H9 (cell line): ENCODE data around the gene LPAR3. TPM values are rescaled to one million over a fixed set of nuclear protein-coding genes. Genes with fewer than 3 reads are reported as not detected.

Source experiments
- DNase-seq: peaks from one replicate; pipeline ENCODE4 v3.0.0-alpha.2; 2017
- H2AFZ ChIP-seq: one replicate; pipeline ENCODE4 v1.6.1; 2013; ENCODE audit warnings: mild to moderate bottlenecking, low read length, control low read depth, moderate library complexity
- H2AK5ac ChIP-seq: 2 replicates; pipeline ENCODE4 v1.6.1; 2013; ENCODE audit warnings: low read length, control low read depth, mixed read lengths; ENCODE audit not compliant: insufficient read length
- H2BK120ac ChIP-seq: one replicate; pipeline ENCODE4 v1.6.1; 2013; ENCODE audit warnings: low read depth, mild to moderate bottlenecking, low read length, control low read depth, inconsistent platforms; ENCODE audit not compliant: poor library complexity, severe bottlenecking
- H2BK12ac ChIP-seq: 2 replicates; pipeline ENCODE4 v1.6.1; 2013; ENCODE audit warnings: low read length, control low read depth, mixed read lengths, low read depth; ENCODE audit not compliant: insufficient read length
- H2BK15ac ChIP-seq: 2 replicates; pipeline ENCODE4 v1.6.1; 2013; ENCODE audit warnings: low read depth, low read length, control low read depth
- H2BK20ac ChIP-seq: one replicate; pipeline ENCODE4 v1.6.1; 2013; ENCODE audit warnings: low read depth, mild to moderate bottlenecking, low read length, control low read depth, inconsistent platforms; ENCODE audit not compliant: poor library complexity, severe bottlenecking
- H2BK5ac ChIP-seq: 2 replicates; pipeline ENCODE4 v1.6.1; 2013; ENCODE audit warnings: low read length, control low read depth, mixed read lengths; ENCODE audit not compliant: insufficient read length
- H3K14ac ChIP-seq: 2 replicates; pipeline ENCODE4 v1.6.1; 2013; ENCODE audit warnings: low read length, control low read depth; ENCODE audit not compliant: insufficient read depth
- H3K18ac ChIP-seq: 2 replicates; pipeline ENCODE4 v1.6.1; 2013; ENCODE audit warnings: low read depth, mild to moderate bottlenecking, mixed read lengths, low read length, control low read depth; ENCODE audit not compliant: insufficient read length
- H3K23ac ChIP-seq: 2 replicates; pipeline ENCODE4 v1.6.1; 2013; ENCODE audit warnings: low read length, control low read depth, mixed read lengths, low read depth; ENCODE audit not compliant: insufficient read length
- H3K23me2 ChIP-seq: 2 replicates; pipeline ENCODE4 v1.6.1; 2013; ENCODE audit warnings: low read depth, mild to moderate bottlenecking, mixed read lengths, low read length, control low read depth; ENCODE audit not compliant: insufficient read length, poor library complexity, severe bottlenecking
- H3K27ac ChIP-seq: 2 replicates; pipeline ENCODE4 v1.5.1; 2013; ENCODE audit warnings: low read length, control low read depth, mixed read lengths, low read depth; ENCODE audit not compliant: insufficient read length
- H3K27me3 ChIP-seq: 2 replicates; pipeline ENCODE4 v1.6.1; 2013; ENCODE audit warnings: low read length, control low read depth, inconsistent platforms; ENCODE audit not compliant: insufficient read depth
- H3K4ac ChIP-seq: 2 replicates; pipeline ENCODE4 v1.6.1; 2013; ENCODE audit warnings: low read depth, mild to moderate bottlenecking, control low read depth, inconsistent platforms, low read length, moderate library complexity
- H3K4me1 ChIP-seq: 2 replicates; pipeline ENCODE4 v1.6.1; 2013; ENCODE audit warnings: low read length, control low read depth, inconsistent platforms; ENCODE audit not compliant: insufficient read depth
- H3K4me2 ChIP-seq: 2 replicates; pipeline ENCODE4 v1.6.1; 2013; ENCODE audit warnings: low read length, control low read depth, mixed read lengths; ENCODE audit not compliant: insufficient read length, insufficient read depth
- H3K56ac ChIP-seq: 2 replicates; pipeline ENCODE4 v1.6.1; 2013; ENCODE audit warnings: low read depth, mild to moderate bottlenecking, mixed read lengths, low read length, control low read depth; ENCODE audit not compliant: insufficient read length
- H3K79me1 ChIP-seq: 2 replicates; pipeline ENCODE4 v1.6.1; 2013; ENCODE audit warnings: low read depth, mild to moderate bottlenecking, moderate library complexity, low read length, control low read depth, inconsistent platforms; ENCODE audit not compliant: insufficient read depth, poor library complexity, severe bottlenecking
- H3K79me2 ChIP-seq: 2 replicates; pipeline ENCODE4 v1.6.1; 2013; ENCODE audit warnings: low read length, control low read depth, inconsistent platforms; ENCODE audit not compliant: insufficient read depth
- H3K9ac ChIP-seq: 2 replicates; pipeline ENCODE4 v1.6.1; 2013; ENCODE audit warnings: low read length, control low read depth, mixed read lengths; ENCODE audit not compliant: insufficient read length; ENCODE audit errors: extremely low read depth
- H3K9me3 ChIP-seq: one replicate; pipeline ENCODE4 v1.6.1; 2013; ENCODE audit warnings: low read depth, low read length, inconsistent platforms; ENCODE audit not compliant: control insufficient read depth
- H3T11ph ChIP-seq: one replicate; pipeline ENCODE4 v1.6.1; 2013; ENCODE audit warnings: mild to moderate bottlenecking, low read length, control low read depth, inconsistent platforms
- H4K20me1 ChIP-seq: one replicate; pipeline ENCODE4 v1.6.1; 2013; ENCODE audit not compliant: control insufficient read depth, insufficient read length, insufficient read depth
- H4K5ac ChIP-seq: 2 replicates; pipeline ENCODE4 v1.6.1; 2013; ENCODE audit warnings: low read depth, mild to moderate bottlenecking, mixed read lengths, low read length, control low read depth; ENCODE audit not compliant: insufficient read length
- H4K8ac ChIP-seq: replicated peaks from 2 replicates; pipeline ENCODE4 v1.6.1; 2013; ENCODE audit warnings: low read length, control low read depth, mixed read lengths, low read depth; ENCODE audit not compliant: insufficient read length
- H4K91ac ChIP-seq: 2 replicates; pipeline ENCODE4 v1.6.1; 2013; ENCODE audit warnings: low read depth, mild to moderate bottlenecking, moderate library complexity, mixed read lengths, low read length, control low read depth; ENCODE audit not compliant: insufficient read length
- H3K27ac Mint-ChIP-seq, 3 experiments: 2 replicates in 2 of 3; 3 replicates in 1 of 3; pipeline ENCODE4 v1.8.0; 2020 to 2021; ENCODE audit warnings: mixed read lengths in 3 of 3, mild to moderate bottlenecking in 1 of 3, moderate library complexity in 1 of 3
- H3K27me3 Mint-ChIP-seq: 2 replicates; pipeline ENCODE4 v1.8.0; 2021; ENCODE audit warnings: low read depth, mild to moderate bottlenecking, moderate library complexity, mixed read lengths
- H3K36me3 Mint-ChIP-seq, 3 experiments: 2 replicates in 2 of 3; 3 replicates in 1 of 3; pipeline ENCODE4 v1.8.0; 2020 to 2021; ENCODE audit warnings: low read depth in 3 of 3, mixed read lengths in 3 of 3; ENCODE audit not compliant: insufficient read depth in 1 of 3
- H3K4me1 Mint-ChIP-seq, 2 experiments: 2 replicates each; pipeline ENCODE4 v1.8.0; 2020; ENCODE audit warnings: mixed read lengths in 2 of 2
- H3K4me3 Mint-ChIP-seq, 2 experiments: 2 replicates in 1 of 2; 3 replicates in 1 of 2; pipeline ENCODE4 v1.8.0; 2020 to 2021; ENCODE audit warnings: mild to moderate bottlenecking in 2 of 2, mixed read lengths in 2 of 2, moderate library complexity in 1 of 2
- H3K9me3 Mint-ChIP-seq, 2 experiments: 2 replicates in 1 of 2; 3 replicates in 1 of 2; pipeline ENCODE4 v1.8.0; 2020; ENCODE audit warnings: mild to moderate bottlenecking in 2 of 2, mixed read lengths in 2 of 2, moderate library complexity in 1 of 2
- WGBS: extraction: QIAGEN DNeasy Blood & Tissue Kit; methylation state at CpG from one replicate; pipeline ENCODE4 v1.1.7; 2013; ENCODE audit warnings: missing lambda C conversion rate, low lambda C conversion rate, mixed read lengths; ENCODE audit not compliant: insufficient read length; ENCODE audit errors: extremely low coverage; 5-methylcytosine and 5-hydroxymethylcytosine counted together
- total RNA-seq: library from RNA; stranded (reverse); gene quantifications from 2 replicates; pipeline ENCODE4 v1.2.1, GENCODE V29; 2021
- TF ChIP-seq, protein P1 (sequence below): fragments of 200-600 bp; sonication (generic); conservative IDR thresholded peaks from 3 replicates; pipeline ENCODE4 v1.8.0; 2021; ENCODE audit warnings: antibody characterized with exemption, mild to moderate bottlenecking

LPAR3 gene
- total RNA-seq, 1 experiment from 2014 or later, result 3.0 TPM

- H3K4me1 ChIP-seq, result no peaks in the 10 kb centered on the region; the same call in 1 of the 2 replicates
- H2AFZ ChIP-seq, result no peak overlapping the region
- Mint-ChIP-seq H3K4me3 (no peak overlapping the region), H3K27me3 (no peaks in the 10 kb centered on the region), H3K9me3 (no peaks in the 10 kb centered on the region), H3K27ac (no peak overlapping the region), H3K4me1 (no peaks in the 10 kb centered on the region), H3K36me3 (no peaks in the 10 kb centered on the region)
- H2BK15ac ChIP-seq, result no peak overlapping the region
- no peaks in the 10 kb centered on the region for H3K23me2 ChIP-seq
- no peak overlapping the region for H3K9ac ChIP-seq
- no peak overlapping the region for H4K8ac ChIP-seq
- no peak overlapping the region for H4K5ac ChIP-seq
- no peak overlapping the region for H3K27ac ChIP-seq
- H3K14ac ChIP-seq, result no peak overlapping the region
- no peaks in the 10 kb centered on the region for H3K79me2 ChIP-seq
- no peak overlapping the region for H3K4ac ChIP-seq
- DNase-seq, result no peak
- no peak overlapping the region for H3K18ac ChIP-seq
- H2AK5ac ChIP-seq, result no peak overlapping the region
- no peak overlapping the region for H3T11ph ChIP-seq
- no peak overlapping the region for H2BK5ac ChIP-seq
- no peak overlapping the region for H3K4me2 ChIP-seq
- no peaks in the 10 kb centered on the region for H4K20me1 ChIP-seq
- H3K56ac ChIP-seq, result no peak overlapping the region
- H2BK120ac ChIP-seq, result no peak overlapping the region
- no peak overlapping the region for H4K91ac ChIP-seq
- no peak overlapping the region for H3K23ac ChIP-seq
- no CpG with 5 or more reads among the region's 3 CpGs for WGBS
- H3K79me1 ChIP-seq, result no peaks in the 10 kb centered on the region
- no peak overlapping the region for H2BK12ac ChIP-seq
- H3K9me3 ChIP-seq, result no peaks in the 10 kb centered on the region
- H2BK20ac ChIP-seq, result no peak overlapping the region
- H3K27me3 ChIP-seq, result no peaks in the 10 kb centered on the region
- TF ChIP-seq, protein P1, sequence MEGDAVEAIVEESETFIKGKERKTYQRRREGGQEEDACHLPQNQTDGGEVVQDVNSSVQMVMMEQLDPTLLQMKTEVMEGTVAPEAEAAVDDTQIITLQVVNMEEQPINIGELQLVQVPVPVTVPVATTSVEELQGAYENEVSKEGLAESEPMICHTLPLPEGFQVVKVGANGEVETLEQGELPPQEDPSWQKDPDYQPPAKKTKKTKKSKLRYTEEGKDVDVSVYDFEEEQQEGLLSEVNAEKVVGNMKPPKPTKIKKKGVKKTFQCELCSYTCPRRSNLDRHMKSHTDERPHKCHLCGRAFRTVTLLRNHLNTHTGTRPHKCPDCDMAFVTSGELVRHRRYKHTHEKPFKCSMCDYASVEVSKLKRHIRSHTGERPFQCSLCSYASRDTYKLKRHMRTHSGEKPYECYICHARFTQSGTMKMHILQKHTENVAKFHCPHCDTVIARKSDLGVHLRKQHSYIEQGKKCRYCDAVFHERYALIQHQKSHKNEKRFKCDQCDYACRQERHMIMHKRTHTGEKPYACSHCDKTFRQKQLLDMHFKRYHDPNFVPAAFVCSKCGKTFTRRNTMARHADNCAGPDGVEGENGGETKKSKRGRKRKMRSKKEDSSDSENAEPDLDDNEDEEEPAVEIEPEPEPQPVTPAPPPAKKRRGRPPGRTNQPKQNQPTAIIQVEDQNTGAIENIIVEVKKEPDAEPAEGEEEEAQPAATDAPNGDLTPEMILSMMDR, result no peak
Measured at GRCh38 chr1:84923317-84923716, 30.3 kb upstream of the LPAR3 start.
